Activated T-cell treated with anti-CD3 and anti-CD28 coated beads for 24 hours (primary cell): ENCODE results near the gene USP38.
"Not testable (repeated sequence)": the region's sequence is repeated elsewhere in the genome, so short reads cannot be mapped to it uniquely, and the experiment has no call there.

ENCODE experiments used
- DNase-seq: peaks from one replicate; pipeline ENCODE4 v3.0.0-alpha.2; 2020; ENCODE audit warnings: low read depth

The USP38 gene

GRCh38 chr4:143207555-143207954 lies 22.8 kb downstream of the USP38 start:
- DNase-seq: no peak

GRCh38 chr4:143212566-143212965 lies 27.8 kb downstream of the USP38 start:
- no peak for DNase-seq

GRCh38 chr4:143215873-143216272 lies 31.2 kb downstream of the USP38 start:
- DNase-seq: no peak

GRCh38 chr4:143224255-143224654 lies 39.5 kb downstream of the USP38 start:
- DNase-seq: no peak

GRCh38 chr4:143225167-143225566 lies 40.5 kb downstream of the USP38 start:
- no peak for DNase-seq

GRCh38 chr4:143230683-143231082 lies 46.0 kb downstream of the USP38 start:
- no peak for DNase-seq

- no peak for DNase-seq
Observed at GRCh38 chr4:143232277-143232676, 47.6 kb downstream of the USP38 start.

- DNase-seq: no peak
Observed at GRCh38 chr4:143234153-143234552, 49.4 kb downstream of the USP38 start.

- DNase-seq: not testable (repeated sequence)
Observed at GRCh38 chr4:143237195-143237594, 52.5 kb downstream of the USP38 start.

- DNase-seq: no peak
Observed at GRCh38 chr4:143240939-143241679, 56.4 kb downstream of the USP38 start.

- no peak for DNase-seq
Observed at GRCh38 chr4:143241892-143242291, 57.2 kb downstream of the USP38 start.

- no peak for DNase-seq
Observed at GRCh38 chr4:143243041-143243440, 58.3 kb downstream of the USP38 start.

GRCh38 chr4:143246977-143247376 lies 62.3 kb downstream of the USP38 start:
- DNase-seq: no peak

- no peak for DNase-seq
Observed at GRCh38 chr4:143247866-143248265, 63.1 kb downstream of the USP38 start.

GRCh38 chr4:143248827-143249226 lies 64.1 kb downstream of the USP38 start:
- no peak for DNase-seq

- DNase-seq: no peak
Observed at GRCh38 chr4:143250617-143251016, 65.9 kb downstream of the USP38 start.

GRCh38 chr4:143251348-143251747 lies 66.6 kb downstream of the USP38 start:
- no peak for DNase-seq

- no peak for DNase-seq
Observed at GRCh38 chr4:143251779-143252178, 67.1 kb downstream of the USP38 start.

GRCh38 chr4:143252478-143252877 lies 67.8 kb downstream of the USP38 start:
- DNase-seq: no peak

GRCh38 chr4:143253166-143253565 lies 68.4 kb downstream of the USP38 start:
- no peak for DNase-seq

- DNase-seq: no peak
Observed at GRCh38 chr4:143254491-143255226, 69.9 kb downstream of the USP38 start.

- DNase-seq: no peak
Observed at GRCh38 chr4:143256456-143256855, 71.7 kb downstream of the USP38 start.

- no peak for DNase-seq
Observed at GRCh38 chr4:143257356-143257755, 72.6 kb downstream of the USP38 start.

GRCh38 chr4:143260750-143261149 lies 76.0 kb downstream of the USP38 start:
- DNase-seq: no peak
